Mucosa of stomach (tissue), 1 donor: ENCODE data around the gene VPS72.
A peak's percentile ranks its signal among the peaks of the same experiment; 100 is the strongest.

Source experiments
- H3K27me3 ChIP-seq: one replicate; pipeline ENCODE4 v1.7.0; 2013; ENCODE audit warnings: mild to moderate bottlenecking, low read length; ENCODE audit not compliant: control insufficient read depth, insufficient read depth
- H3K36me3 ChIP-seq: one replicate; pipeline ENCODE4 v1.7.0; 2013; ENCODE audit warnings: low read length; ENCODE audit not compliant: control insufficient read depth, insufficient read depth
- H3K4me1 ChIP-seq: one replicate; pipeline ENCODE4 v1.7.0; 2013; ENCODE audit warnings: mild to moderate bottlenecking, low read length; ENCODE audit not compliant: control insufficient read depth, insufficient read depth
- H3K4me3 ChIP-seq: one replicate; pipeline ENCODE4 v1.7.0; 2013; ENCODE audit warnings: low read length
- H3K9ac ChIP-seq: one replicate; pipeline ENCODE4 v1.7.0; 2013; ENCODE audit warnings: mild to moderate bottlenecking, low read length, moderate library complexity
- H3K9me3 ChIP-seq: one replicate; pipeline ENCODE4 v1.7.0; 2013; ENCODE audit warnings: mild to moderate bottlenecking, low read length, moderate library complexity; ENCODE audit not compliant: control insufficient read depth
- donor health status: Pancreatic carcinoma.

Gene VPS72

GRCh38 chr1:151134991-151135390 is 55.0 kb downstream of the VPS72 start:
- Histone ChIP-seq H3K36me3 (no peaks in the 10 kb centered on the region), H3K27me3 (peaks cover 34% of the 10 kb centered on the region), H3K9me3 (no peaks in the 10 kb centered on the region), H3K4me1 (peaks cover 11% of the 10 kb centered on the region), H3K4me3 (no peak overlapping the region), H3K9ac (no peak overlapping the region)

GRCh38 chr1:151134396-151134795 is 55.6 kb downstream of the VPS72 start:
- Histone ChIP-seq H3K9me3 (no peaks in the 10 kb centered on the region), H3K4me3 (no peak overlapping the region), H3K27me3 (peaks cover 34% of the 10 kb centered on the region), H3K36me3 (no peaks in the 10 kb centered on the region), H3K4me1 (peaks cover 11% of the 10 kb centered on the region), H3K9ac (no peak overlapping the region)

GRCh38 chr1:151133018-151133806 is 56.8 kb downstream of the VPS72 start:
- peaks cover 34% of the 10 kb centered on the region for H3K27me3 ChIP-seq
- H3K9ac ChIP-seq: peak overlapping the region; percentile 22
- H3K4me1 ChIP-seq: peaks cover 11% of the 10 kb centered on the region
- no peaks in the 10 kb centered on the region for H3K36me3 ChIP-seq
- no peak overlapping the region for H3K4me3 ChIP-seq
- no peaks in the 10 kb centered on the region for H3K9me3 ChIP-seq

GRCh38 chr1:151132335-151133017 is 57.5 kb downstream of the VPS72 start:
- H3K27me3 ChIP-seq: peaks cover 34% of the 10 kb centered on the region
- H3K9me3 ChIP-seq: no peaks in the 10 kb centered on the region
- peaks cover 11% of the 10 kb centered on the region for H3K4me1 ChIP-seq
- no peak overlapping the region for H3K4me3 ChIP-seq
- no peaks in the 10 kb centered on the region for H3K36me3 ChIP-seq
- peak overlapping the region; percentile 51 for H3K9ac ChIP-seq

DNA sequence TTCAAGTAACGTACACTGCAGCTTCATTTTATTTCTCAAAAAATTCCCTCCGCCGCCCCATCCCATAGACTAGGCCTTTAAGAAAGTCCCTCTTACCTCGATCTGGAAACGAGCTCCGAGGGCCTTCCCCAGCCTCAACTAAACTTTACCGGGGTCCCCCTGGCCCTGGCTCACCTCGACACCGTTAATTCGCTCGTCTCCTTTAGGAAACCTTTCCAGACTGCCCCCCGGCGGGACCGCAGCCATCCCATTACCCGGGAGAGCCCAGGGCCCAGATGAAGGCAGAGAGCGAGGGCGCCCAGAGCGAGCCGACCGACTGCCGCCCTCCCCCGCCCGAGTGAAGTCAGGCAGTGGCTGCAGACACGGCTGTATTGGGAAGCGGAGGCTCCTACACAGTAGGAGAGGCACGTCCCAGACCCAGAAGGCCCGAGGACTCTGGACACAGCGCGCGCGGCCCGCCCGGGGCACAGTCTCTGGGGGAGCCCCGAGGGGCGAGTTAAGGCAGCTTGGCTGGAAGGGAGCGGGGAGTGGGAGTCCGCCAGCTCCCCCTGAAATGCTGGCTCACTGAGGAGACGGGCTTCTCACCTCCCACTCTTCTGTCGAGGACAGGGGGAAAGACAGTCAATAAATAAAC is 58.2 kb downstream of the VPS72 start:
- Histone ChIP-seq H3K4me3 (peak overlapping the region; percentile 36), H3K9me3 (no peaks in the 10 kb centered on the region), H3K36me3 (no peaks in the 10 kb centered on the region), H3K27me3 (peaks cover 34% of the 10 kb centered on the region), H3K9ac (peak overlapping the region; percentile 51), H3K4me1 (peaks cover 11% of the 10 kb centered on the region)

DNA sequence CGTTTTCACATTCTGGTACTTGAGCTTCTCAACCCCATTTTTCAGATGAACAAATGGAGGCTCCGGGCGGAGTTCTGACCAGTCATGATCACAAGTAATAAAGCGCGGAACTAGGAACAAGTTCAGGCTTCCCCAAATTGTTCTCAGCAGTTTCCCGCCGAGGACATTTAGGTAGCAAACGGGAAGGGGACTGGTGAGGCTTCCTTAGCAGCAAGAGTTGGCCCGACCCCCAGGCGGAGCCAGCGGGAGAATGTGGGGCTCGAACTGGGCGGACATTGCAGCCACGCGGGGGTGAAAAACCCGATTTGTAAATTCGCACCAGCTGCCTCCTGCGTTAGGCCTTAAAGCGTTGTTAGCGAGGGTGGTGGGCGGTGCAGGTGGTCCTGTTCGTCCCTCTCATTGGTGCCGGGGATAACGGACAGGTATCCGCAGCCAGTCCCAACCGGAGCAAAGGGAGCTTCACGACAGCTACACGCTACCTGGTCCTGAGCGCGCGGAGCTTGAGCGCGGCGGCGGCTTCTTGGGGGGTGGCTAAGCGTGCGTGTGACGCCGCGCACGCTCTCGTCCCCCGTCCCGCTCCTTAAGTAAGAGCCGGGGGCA is 58.9 kb downstream of the VPS72 start:
- H3K4me3 ChIP-seq: peak overlapping the region; percentile 36
- H3K27me3 ChIP-seq: peaks cover 34% of the 10 kb centered on the region
- peak overlapping the region; percentile 51 for H3K9ac ChIP-seq
- no peaks in the 10 kb centered on the region for H3K36me3 ChIP-seq
- peaks cover 16% of the 10 kb centered on the region for H3K4me1 ChIP-seq
- H3K9me3 ChIP-seq: no peaks in the 10 kb centered on the region

GRCh38 chr1:151128800-151129199 is 61.2 kb downstream of the VPS72 start:
- Histone ChIP-seq H3K9ac (no peak overlapping the region), H3K9me3 (no peaks in the 10 kb centered on the region)

More at GRCh38 chr1:151128800-151129199, 61.2 kb downstream of the VPS72 start:
- Histone ChIP-seq H3K4me1 (peaks cover 27% of the 10 kb centered on the region), H3K36me3 (no peaks in the 10 kb centered on the region), H3K27me3 (peaks cover 34% of the 10 kb centered on the region), H3K4me3 (no peak overlapping the region)
